Measurements from ENCODE around the gene ARL4D.

ARL4D gene

DNA sequence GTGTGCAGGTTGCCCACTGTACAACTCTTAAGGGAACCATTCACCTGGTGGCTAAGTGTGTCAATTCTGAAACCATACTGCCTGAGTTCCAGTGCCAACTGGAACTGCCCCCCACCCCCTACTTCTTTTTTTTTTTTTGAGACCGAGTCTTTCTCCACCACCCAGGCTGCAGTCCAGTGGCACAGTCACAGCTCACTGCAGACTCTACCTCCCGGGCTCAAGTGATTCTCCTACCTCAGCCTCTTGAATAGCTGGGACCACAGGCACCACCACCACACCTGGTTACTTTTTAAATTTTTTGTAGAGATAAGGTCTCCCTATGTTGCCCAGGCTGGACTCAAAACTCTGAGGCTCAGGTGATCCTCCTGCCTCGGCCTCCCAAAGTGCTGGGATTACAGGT is 44.6 kb downstream of the ARL4D start:
- H3K4me2 ChIP-seq (ENCODE audit: low read length) = no peak overlapping the region

GRCh38 chr17:43444223-43445008 is 45.6 kb downstream of the ARL4D start:
- Histone ChIP-seq H3K27ac (ENCODE audit: low read depth, low read length, poor library complexity, severe bottlenecking) (no peak overlapping the region), H3K9me2 (ENCODE audit: low read depth, low read length) (no peaks in the 10 kb centered on the region), H4K20me1 (ENCODE audit: insufficient read depth, low read length) (no peaks in the 10 kb centered on the region), H3K9ac (ENCODE audit: low read length) (no peak overlapping the region), H3K36me3 (ENCODE audit: insufficient read depth, low read length) (no peaks in the 10 kb centered on the region), H3K4me3 (ENCODE audit: low read depth, low read length, poor library complexity, severe bottlenecking) (no peak overlapping the region), H3K4me1 (ENCODE audit: insufficient read depth, low read length, severe bottlenecking) (no peaks in the 10 kb centered on the region), H2AFZ (ENCODE audit: low read length) (no peak overlapping the region), H3K4me2 (ENCODE audit: low read length) (no peak overlapping the region), H3K79me2 (ENCODE audit: insufficient read depth, low read length) (no peaks in the 10 kb centered on the region), H3F3A (ENCODE audit: insufficient read depth, low read length) (no peaks in the 10 kb centered on the region), H3K27me3 (ENCODE audit: insufficient read depth, low read length) (no peaks in the 10 kb centered on the region), H3K9me3 (ENCODE audit: low read length) (no peaks in the 10 kb centered on the region)
- TF ChIP-seq CTCF (IDR thresholded peaks at IDR 0.05; ENCODE audit: low read length) = no peak
- TF ChIP-seq EZH2 (IDR thresholded peaks at IDR 0.05; ENCODE audit: borderline replicate concordance, low read length) = no peak

More for the DNA sequence above, 44.6 kb downstream of the ARL4D start:
- H3K4me3 ChIP-seq (ENCODE audit: low read depth, low read length, poor library complexity, severe bottlenecking) = no peak overlapping the region
- H3K9me3 ChIP-seq (ENCODE audit: low read length) = no peaks in the 10 kb centered on the region
- H4K20me1 ChIP-seq (ENCODE audit: insufficient read depth, low read length) = no peaks in the 10 kb centered on the region
- no peaks in the 10 kb centered on the region for H3K4me1 ChIP-seq (ENCODE audit: insufficient read depth, low read length, severe bottlenecking)
- no peak for TF ChIP-seq EZH2 (IDR thresholded peaks at IDR 0.05; ENCODE audit: borderline replicate concordance, low read length)
- no peak for TF ChIP-seq CTCF (IDR thresholded peaks at IDR 0.05; ENCODE audit: low read length)
- no peaks in the 10 kb centered on the region for H3K36me3 ChIP-seq (ENCODE audit: insufficient read depth, low read length)
- no peak overlapping the region for H2AFZ ChIP-seq (ENCODE audit: low read length)
- no peak overlapping the region for H3K27ac ChIP-seq (ENCODE audit: low read depth, low read length, poor library complexity, severe bottlenecking)
- H3K9me2 ChIP-seq (ENCODE audit: low read depth, low read length) = no peaks in the 10 kb centered on the region
- no peaks in the 10 kb centered on the region for H3F3A ChIP-seq (ENCODE audit: insufficient read depth, low read length)
- H3K9ac ChIP-seq (ENCODE audit: low read length) = no peak overlapping the region
- no peaks in the 10 kb centered on the region for H3K79me2 ChIP-seq (ENCODE audit: insufficient read depth, low read length)
- H3K27me3 ChIP-seq (ENCODE audit: insufficient read depth, low read length) = no peaks in the 10 kb centered on the region

GRCh38 chr17:43445009-43445589 is 46.3 kb downstream of the ARL4D start:
- H3K27ac ChIP-seq (ENCODE audit: low read depth, low read length, poor library complexity, severe bottlenecking) = no peak overlapping the region
- no peaks in the 10 kb centered on the region for H3K9me2 ChIP-seq (ENCODE audit: low read depth, low read length)
- no peak overlapping the region for H3K4me3 ChIP-seq (ENCODE audit: low read depth, low read length, poor library complexity, severe bottlenecking)
- no peaks in the 10 kb centered on the region for H3K79me2 ChIP-seq (ENCODE audit: insufficient read depth, low read length)
- no peaks in the 10 kb centered on the region for H3K4me1 ChIP-seq (ENCODE audit: insufficient read depth, low read length, severe bottlenecking)
- no peak overlapping the region for H2AFZ ChIP-seq (ENCODE audit: low read length)
- no peaks in the 10 kb centered on the region for H4K20me1 ChIP-seq (ENCODE audit: insufficient read depth, low read length)
- H3K4me2 ChIP-seq (ENCODE audit: low read length) = no peak overlapping the region
- H3K27me3 ChIP-seq (ENCODE audit: insufficient read depth, low read length) = no peaks in the 10 kb centered on the region
- H3K9ac ChIP-seq (ENCODE audit: low read length) = no peak overlapping the region
- TF ChIP-seq EZH2 (IDR thresholded peaks at IDR 0.05; ENCODE audit: borderline replicate concordance, low read length) (no peak), CTCF (IDR thresholded peaks at IDR 0.05; ENCODE audit: low read length) (no peak)
- no peaks in the 10 kb centered on the region for H3F3A ChIP-seq (ENCODE audit: insufficient read depth, low read length)
- no peaks in the 10 kb centered on the region for H3K9me3 ChIP-seq (ENCODE audit: low read length)
- H3K36me3 ChIP-seq (ENCODE audit: insufficient read depth, low read length) = no peaks in the 10 kb centered on the region
